HepG2 (cell line): Measurements from ENCODE around the gene KRT27. TPM values are rescaled to one million over a fixed set of nuclear protein-coding genes. Genes with fewer than 3 reads are reported as not detected.
A peak's percentile ranks its signal among the peaks of the same experiment; 100 is the strongest.

Source experiments
- ATF7-NPFF ChIP-seq: sonication (generic); formaldehyde crosslinking; IDR thresholded peaks from 2 replicates; pipeline ENCODE4 v1.8.1; 2023; ENCODE audit warnings: mild to moderate bottlenecking, low read depth, missing genetic modification reagents, moderate library complexity
- ELF1 ChIP-seq: sonication (generic); formaldehyde crosslinking; IDR thresholded peaks from 2 replicates; pipeline ENCODE4 v1.4.0; 2020; ENCODE audit warnings: missing genetic modification reagents
- HHEX ChIP-seq: IDR thresholded peaks from 2 replicates; pipeline ENCODE4 v1.6.1; 2016; ENCODE audit warnings: control low read depth
- KLF16 ChIP-seq, 2 experiments: sonication (generic) in 1 of 2; formaldehyde crosslinking in 1 of 2; IDR thresholded peaks; 2 replicates each; pipeline versions ENCODE4 v1.6.1 to v1.8.0; 2016 to 2023; ENCODE audit warnings: missing genetic modification reagents in 2 of 2, missing compliant biosample characterization in 1 of 2
- MAFG ChIP-seq: sonication (generic); formaldehyde crosslinking; IDR thresholded peaks from 2 replicates; pipeline ENCODE4 v1.5.1; 2020; ENCODE audit warnings: mild to moderate bottlenecking, missing genetic modification reagents
- NFKBIZ ChIP-seq: IDR thresholded peaks from 2 replicates; pipeline ENCODE4 v1.6.1; 2018; ENCODE audit warnings: missing genetic modification reagents, missing compliant biosample characterization
- NRL ChIP-seq: sonication (generic); formaldehyde crosslinking; IDR thresholded peaks from 2 replicates; pipeline ENCODE4 v1.5.0; 2020; ENCODE audit warnings: missing genetic modification reagents, mild to moderate bottlenecking, moderate library complexity, borderline replicate concordance
- PPARG ChIP-seq: conservative IDR thresholded peaks from 2 replicates; pipeline ENCODE4 v1.6.1; 2016; ENCODE audit warnings: missing biosample characterization, missing genetic modification reagents
- SSRP1 ChIP-seq: IDR thresholded peaks from 2 replicates; pipeline ENCODE4 v1.6.1; 2016; ENCODE audit warnings: control low read depth
- TCF7L2 ChIP-seq: IDR thresholded peaks from 2 replicates; pipeline ENCODE4 v1.6.1; 2011; ENCODE audit warnings: mild to moderate bottlenecking, low read depth, low read length, moderate library complexity
- ZNF101 ChIP-seq: sonication (generic); formaldehyde crosslinking; IDR thresholded peaks from 2 replicates; pipeline ENCODE4 v1.4.0; 2020; ENCODE audit warnings: mild to moderate bottlenecking, low read depth, missing genetic modification reagents, borderline replicate concordance
- ZNF550 ChIP-seq: sonication (generic); formaldehyde crosslinking; IDR thresholded peaks from 2 replicates; pipeline ENCODE4 v1.4.0; 2020; ENCODE audit warnings: mild to moderate bottlenecking, missing genetic modification reagents, borderline replicate concordance
- ZNF557 ChIP-seq: sonication (generic); formaldehyde crosslinking; IDR thresholded peaks from 2 replicates; pipeline ENCODE4 v1.4.0; 2020; ENCODE audit warnings: missing genetic modification reagents
- ZNF598 ChIP-seq: sonication (generic); formaldehyde crosslinking; IDR thresholded peaks from 2 replicates; pipeline ENCODE4 v1.5.1; 2020; ENCODE audit warnings: mild to moderate bottlenecking, missing genetic modification reagents, borderline replicate concordance
- ZNF850 ChIP-seq: sonication (generic); formaldehyde crosslinking; conservative IDR thresholded peaks from 2 replicates; pipeline ENCODE4 v1.9.0; 2021; ENCODE audit warnings: mild to moderate bottlenecking, missing genetic modification reagents
- ZSCAN31 ChIP-seq: sonication (generic); formaldehyde crosslinking; IDR thresholded peaks from 2 replicates; pipeline ENCODE4 v1.5.0; 2020; ENCODE audit warnings: low read depth, mild to moderate bottlenecking, missing genetic modification reagents
- ZSCAN9 ChIP-seq: IDR thresholded peaks from 2 replicates; pipeline ENCODE4 v1.6.1; 2016; ENCODE audit warnings: borderline replicate concordance
- polyA plus RNA-seq, 8 experiments: library from polyadenylated mRNA; depleted of rRNA in 3 of 8; stranded (reverse) in 7 of 8; unstranded in 1 of 8; fragments of >200 nt; fragmentation: Illumina TruSeq in 4 of 8; extraction: Trizol in 4 of 8; gene quantifications; 2 replicates each; pipeline versions ENCODE4 v1.2.1 to v1.2.3, GENCODE V29; 2011 to 2016; ENCODE audit warnings: low read depth in 4 of 8, missing spikeins in 1 of 8, mixed read lengths in 1 of 8; ENCODE audit not compliant: insufficient read depth in 1 of 8
- total RNA-seq, 5 experiments: library from RNA; depleted of rRNA; stranded (reverse); fragments of >200 nt; fragmentation: Illumina TruSeq; extraction: Trizol; gene quantifications; 2 replicates each; pipeline ENCODE4 v1.2.3, GENCODE V29; 2016; ENCODE audit warnings: low read depth in 1 of 5
- TF ChIP-seq, protein P1 (sequence below): IDR thresholded peaks from 2 replicates; pipeline ENCODE4 v1.6.1; 2016; ENCODE audit warnings: low read depth, control low read depth
- TF ChIP-seq, protein P2 (sequence below): sonication (generic); formaldehyde crosslinking; IDR thresholded peaks from 2 replicates; pipeline ENCODE4 v1.9.0; 2021; ENCODE audit warnings: missing genetic modification reagents, borderline replicate concordance
- TF ChIP-seq, protein P3 (sequence below): IDR thresholded peaks from 2 replicates; pipeline ENCODE4 v1.6.1; 2012; ENCODE audit warnings: inconsistent platforms
- TF ChIP-seq, protein P4 (sequence below): sonication (generic); formaldehyde crosslinking; IDR thresholded peaks from 2 replicates; pipeline ENCODE4 v1.4.0; 2020; ENCODE audit warnings: mild to moderate bottlenecking, missing genetic modification reagents
- TF ChIP-seq, protein P5 (sequence below): IDR thresholded peaks from 2 replicates; pipeline ENCODE4 v1.6.1; 2016; ENCODE audit warnings: control low read depth
- TF ChIP-seq, protein P6 (sequence below): sonication (generic); formaldehyde crosslinking; IDR thresholded peaks from 2 replicates; pipeline ENCODE4 v1.4.0; 2020; ENCODE audit warnings: missing genetic modification reagents

KRT27 gene
- total and polyA plus RNA-seq, 2 of the 13 experiments (the other 11 are each of a cell fraction or from before 2014, with no cell fraction given) = not detected

DNA sequence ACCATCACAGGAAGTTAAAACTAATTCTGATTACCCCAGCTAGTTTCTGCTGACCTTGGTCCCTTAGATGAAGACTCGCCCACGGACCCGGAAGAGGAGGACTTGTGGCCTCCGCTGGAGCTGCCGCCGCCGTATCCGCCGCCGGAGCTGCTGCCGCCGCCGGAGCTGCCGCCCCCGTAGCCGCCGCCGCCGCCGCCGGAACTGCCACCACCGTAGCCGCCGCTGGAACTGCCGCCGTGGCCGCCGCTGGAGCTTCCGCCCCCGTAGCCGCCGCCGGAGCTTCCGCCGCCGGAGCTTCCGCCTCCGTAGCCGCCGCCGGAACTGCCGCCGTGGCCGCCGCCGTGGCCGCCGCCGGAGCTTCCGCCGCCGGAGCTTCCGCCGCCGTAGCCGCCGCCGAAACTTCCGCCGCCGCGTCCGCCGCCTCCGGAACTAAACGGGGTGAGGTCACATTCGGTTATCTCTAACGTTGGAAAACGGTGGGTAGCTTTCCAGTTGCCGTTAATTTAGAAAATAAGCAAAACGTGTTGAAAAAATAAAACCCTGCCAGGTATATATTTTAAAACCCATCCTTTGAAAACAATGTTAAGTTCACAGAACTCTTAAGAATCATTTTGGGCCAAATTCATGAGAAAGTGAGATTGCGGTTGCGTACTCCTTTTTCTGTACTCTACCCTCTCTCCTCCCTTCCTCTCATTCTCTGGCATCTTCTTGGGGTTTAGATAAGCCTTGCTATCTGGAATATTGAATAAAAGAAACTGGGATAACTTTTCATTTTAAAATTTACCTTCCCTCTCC lies 36.6 kb upstream of the KRT27 start (continued):
- TF ChIP-seq, protein P1, sequence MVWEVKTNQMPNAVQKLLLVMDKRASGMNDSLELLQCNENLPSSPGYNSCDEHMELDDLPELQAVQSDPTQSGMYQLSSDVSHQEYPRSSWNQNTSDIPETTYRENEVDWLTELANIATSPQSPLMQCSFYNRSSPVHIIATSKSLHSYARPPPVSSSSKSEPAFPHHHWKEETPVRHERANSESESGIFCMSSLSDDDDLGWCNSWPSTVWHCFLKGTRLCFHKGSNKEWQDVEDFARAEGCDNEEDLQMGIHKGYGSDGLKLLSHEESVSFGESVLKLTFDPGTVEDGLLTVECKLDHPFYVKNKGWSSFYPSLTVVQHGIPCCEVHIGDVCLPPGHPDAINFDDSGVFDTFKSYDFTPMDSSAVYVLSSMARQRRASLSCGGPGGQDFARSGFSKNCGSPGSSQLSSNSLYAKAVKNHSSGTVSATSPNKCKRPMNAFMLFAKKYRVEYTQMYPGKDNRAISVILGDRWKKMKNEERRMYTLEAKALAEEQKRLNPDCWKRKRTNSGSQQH (CRISPR knock-in tag) = no peak
- TF ChIP-seq TCF7L2 (no peak), ZNF550 (CRISPR knock-in tag) (no peak), NFKBIZ (CRISPR knock-in tag) (no peak), ZNF850 (CRISPR knock-in tag) (no peak), ZNF598 (CRISPR knock-in tag) (no peak), ZSCAN31 (CRISPR knock-in tag) (peak; percentile 59; the same call in 1 of the 2 replicates), KLF16 (CRISPR knock-in tag; IDR thresholded peaks at IDR 0.05) (no peak; a peak in 1 of 4 replicates), ZSCAN9 (CRISPR knock-in tag) (no peak; the same call in 1 of the 2 replicates), ELF1 (peak; percentile 69), HHEX (CRISPR knock-in tag) (no peak), ZNF101 (CRISPR knock-in tag) (no peak), ZNF557 (CRISPR knock-in tag) (no peak), SSRP1 (no peak), MAFG (CRISPR knock-in tag) (no peak), ATF7-NPFF (CRISPR knock-in tag) (peak; percentile 45; the same call in 1 of the 2 replicates), NRL (CRISPR knock-in tag) (no peak), PPARG (CRISPR knock-in tag) (no peak)
- TF ChIP-seq, protein P2, sequence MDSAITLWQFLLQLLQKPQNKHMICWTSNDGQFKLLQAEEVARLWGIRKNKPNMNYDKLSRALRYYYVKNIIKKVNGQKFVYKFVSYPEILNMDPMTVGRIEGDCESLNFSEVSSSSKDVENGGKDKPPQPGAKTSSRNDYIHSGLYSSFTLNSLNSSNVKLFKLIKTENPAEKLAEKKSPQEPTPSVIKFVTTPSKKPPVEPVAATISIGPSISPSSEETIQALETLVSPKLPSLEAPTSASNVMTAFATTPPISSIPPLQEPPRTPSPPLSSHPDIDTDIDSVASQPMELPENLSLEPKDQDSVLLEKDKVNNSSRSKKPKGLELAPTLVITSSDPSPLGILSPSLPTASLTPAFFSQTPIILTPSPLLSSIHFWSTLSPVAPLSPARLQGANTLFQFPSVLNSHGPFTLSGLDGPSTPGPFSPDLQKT = no peak
- TF ChIP-seq, protein P3, sequence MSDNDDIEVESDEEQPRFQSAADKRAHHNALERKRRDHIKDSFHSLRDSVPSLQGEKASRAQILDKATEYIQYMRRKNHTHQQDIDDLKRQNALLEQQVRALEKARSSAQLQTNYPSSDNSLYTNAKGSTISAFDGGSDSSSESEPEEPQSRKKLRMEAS = peak; percentile 46
- TF ChIP-seq, protein P4, sequence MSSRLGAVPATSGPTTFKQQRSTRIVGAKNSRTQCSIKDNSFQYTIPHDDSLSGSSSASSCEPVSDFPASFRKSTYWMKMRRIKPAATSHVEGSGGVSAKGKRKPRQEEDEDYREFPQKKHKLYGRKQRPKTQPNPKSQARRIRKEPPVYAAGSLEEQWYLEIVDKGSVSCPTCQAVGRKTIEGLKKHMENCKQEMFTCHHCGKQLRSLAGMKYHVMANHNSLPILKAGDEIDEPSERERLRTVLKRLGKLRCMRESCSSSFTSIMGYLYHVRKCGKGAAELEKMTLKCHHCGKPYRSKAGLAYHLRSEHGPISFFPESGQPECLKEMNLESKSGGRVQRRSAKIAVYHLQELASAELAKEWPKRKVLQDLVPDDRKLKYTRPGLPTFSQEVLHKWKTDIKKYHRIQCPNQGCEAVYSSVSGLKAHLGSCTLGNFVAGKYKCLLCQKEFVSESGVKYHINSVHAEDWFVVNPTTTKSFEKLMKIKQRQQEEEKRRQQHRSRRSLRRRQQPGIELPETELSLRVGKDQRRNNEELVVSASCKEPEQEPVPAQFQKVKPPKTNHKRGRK (CRISPR knock-in tag) = no peak
- TF ChIP-seq, protein P5, sequence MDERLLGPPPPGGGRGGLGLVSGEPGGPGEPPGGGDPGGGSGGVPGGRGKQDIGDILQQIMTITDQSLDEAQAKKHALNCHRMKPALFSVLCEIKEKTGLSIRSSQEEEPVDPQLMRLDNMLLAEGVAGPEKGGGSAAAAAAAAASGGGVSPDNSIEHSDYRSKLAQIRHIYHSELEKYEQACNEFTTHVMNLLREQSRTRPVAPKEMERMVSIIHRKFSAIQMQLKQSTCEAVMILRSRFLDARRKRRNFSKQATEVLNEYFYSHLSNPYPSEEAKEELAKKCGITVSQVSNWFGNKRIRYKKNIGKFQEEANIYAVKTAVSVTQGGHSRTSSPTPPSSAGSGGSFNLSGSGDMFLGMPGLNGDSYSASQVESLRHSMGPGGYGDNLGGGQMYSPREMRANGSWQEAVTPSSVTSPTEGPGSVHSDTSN (CRISPR knock-in tag) = no peak
- TF ChIP-seq, protein P6, sequence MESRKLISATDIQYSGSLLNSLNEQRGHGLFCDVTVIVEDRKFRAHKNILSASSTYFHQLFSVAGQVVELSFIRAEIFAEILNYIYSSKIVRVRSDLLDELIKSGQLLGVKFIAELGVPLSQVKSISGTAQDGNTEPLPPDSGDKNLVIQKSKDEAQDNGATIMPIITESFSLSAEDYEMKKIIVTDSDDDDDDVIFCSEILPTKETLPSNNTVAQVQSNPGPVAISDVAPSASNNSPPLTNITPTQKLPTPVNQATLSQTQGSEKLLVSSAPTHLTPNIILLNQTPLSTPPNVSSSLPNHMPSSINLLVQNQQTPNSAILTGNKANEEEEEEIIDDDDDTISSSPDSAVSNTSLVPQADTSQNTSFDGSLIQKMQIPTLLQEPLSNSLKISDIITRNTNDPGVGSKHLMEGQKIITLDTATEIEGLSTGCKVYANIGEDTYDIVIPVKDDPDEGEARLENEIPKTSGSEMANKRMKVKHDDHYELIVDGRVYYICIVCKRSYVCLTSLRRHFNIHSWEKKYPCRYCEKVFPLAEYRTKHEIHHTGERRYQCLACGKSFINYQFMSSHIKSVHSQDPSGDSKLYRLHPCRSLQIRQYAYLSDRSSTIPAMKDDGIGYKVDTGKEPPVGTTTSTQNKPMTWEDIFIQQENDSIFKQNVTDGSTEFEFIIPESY (CRISPR knock-in tag) = no peak
